ENCODE data around the gene GPR39.

The GPR39 gene

GRCh38 chr2:132691556-132691955, 275.0 kb downstream of the GPR39 start:
- H3K4me3 ChIP-seq (ENCODE audit: low read length): no peak overlapping the region
- no peak for TF ChIP-seq ZNF274 (IDR thresholded peaks at IDR 0.05; ENCODE audit: low read depth, low read length)

GRCh38 chr2:132692816-132693215, 276.2 kb downstream of the GPR39 start:
- TF ChIP-seq ZNF274 (IDR thresholded peaks at IDR 0.05; ENCODE audit: low read depth, low read length): no peak
- no peak overlapping the region for H3K4me3 ChIP-seq (ENCODE audit: low read length)

All from GM08714 (cell line).